SJSA1 (cell line): ENCODE data around the gene SH3RF3. TPM values are rescaled to one million over a fixed set of nuclear protein-coding genes. Genes with fewer than 3 reads are reported as not detected.
"Not testable (repeated sequence)": the region's sequence is repeated elsewhere in the genome, so short reads cannot be mapped to it uniquely, and the experiment has no call there.

ENCODE experiments used
- DNase-seq, 2 experiments: peaks; one replicate each; pipeline ENCODE4 v3.0.0-alpha.2; 2015 to 2020; ENCODE audit warnings: low spot score in 2 of 2, low read depth in 1 of 2
- H3K27ac ChIP-seq: fragments of 250-450 bp; sonication (Bioruptor Pico); 2 replicates; pipeline ENCODE4 v1.5.1; 2020; ENCODE audit warnings: mild to moderate bottlenecking, moderate library complexity
- H3K27me3 ChIP-seq: fragments of 250-450 bp; sonication (Bioruptor Pico); replicated peaks from 2 replicates; pipeline ENCODE4 v1.5.1; 2020; ENCODE audit warnings: mild to moderate bottlenecking, moderate library complexity
- H3K36me3 ChIP-seq: fragments of 250-450 bp; sonication (Bioruptor Pico); 2 replicates; pipeline ENCODE4 v1.5.1; 2020; ENCODE audit warnings: mild to moderate bottlenecking
- H3K4me1 ChIP-seq: fragments of 250-450 bp; sonication (Bioruptor Pico); replicated peaks from 2 replicates; pipeline ENCODE4 v1.6.1; 2021; ENCODE audit warnings: mild to moderate bottlenecking
- H3K4me3 ChIP-seq: fragments of 250-450 bp; sonication (Bioruptor Pico); 2 replicates; pipeline ENCODE4 v1.5.1; 2020; ENCODE audit warnings: mild to moderate bottlenecking
- H3K9me3 ChIP-seq: fragments of 250-450 bp; sonication (Bioruptor Pico); replicated peaks from 2 replicates; pipeline ENCODE4 v1.5.1; 2020; ENCODE audit warnings: mild to moderate bottlenecking
- total RNA-seq: library from RNA; depleted of rRNA; stranded (reverse); fragments of >200 nt; shearing (Covaris generic); gene quantifications from 2 replicates; pipeline ENCODE4 v1.2.3, GENCODE V29; 2014

Gene SH3RF3
- total RNA-seq, 1 experiment from 2014 or later, result 6.1 TPM

DNA sequence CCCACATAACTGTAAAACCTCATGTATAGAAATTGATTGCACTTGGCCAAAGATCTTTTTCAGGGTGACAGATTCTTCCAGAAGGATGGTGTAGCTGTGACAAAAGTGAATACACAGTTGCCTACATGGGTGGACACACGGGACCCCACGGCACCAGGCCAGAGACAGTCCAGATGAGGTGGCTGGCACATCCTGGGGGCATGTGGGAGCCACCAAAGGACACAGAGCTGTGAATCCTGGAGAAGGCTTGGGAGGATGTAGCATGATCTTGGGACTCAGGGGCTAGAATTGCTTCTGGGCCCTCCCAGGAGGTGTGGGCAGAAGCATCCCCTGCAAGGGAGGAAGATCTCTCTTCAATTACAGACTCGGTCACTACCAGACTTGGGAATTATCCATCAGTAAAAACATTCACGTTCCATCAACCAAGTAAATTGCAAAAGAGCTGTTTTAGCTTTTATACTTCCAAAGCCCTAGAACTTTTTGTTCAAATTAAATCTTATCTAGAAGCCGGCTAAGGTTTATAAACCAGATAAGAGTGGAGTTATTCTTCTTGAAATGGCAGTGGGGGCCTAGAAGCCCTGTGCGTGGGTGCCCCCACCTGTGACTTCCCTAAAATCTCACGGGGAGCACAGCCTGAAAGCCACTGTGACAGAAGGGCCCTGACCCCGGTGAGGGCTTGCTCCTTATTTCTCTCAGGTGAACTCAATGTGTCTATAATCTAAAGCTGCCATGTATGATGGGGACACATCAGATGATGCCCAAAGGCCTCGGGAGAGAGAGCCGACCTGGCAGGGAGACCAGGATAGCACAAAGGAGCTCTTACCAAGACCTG lies 403.1 kb downstream of the SH3RF3 start:
- Histone ChIP-seq H3K36me3 (no peaks in the 10 kb centered on the region), H3K9me3 (no peaks in the 10 kb centered on the region), H3K4me1 (peaks cover 5% of the 10 kb centered on the region), H3K27ac (no peak overlapping the region), H3K4me3 (no peak overlapping the region), H3K27me3 (0 out of 2 replicates have a peak, but pooled peaks cover 2% of the 10 kb centered on the region)
- DNase-seq, result peak in 1 of 2 experiments; percentile 17

DNA sequence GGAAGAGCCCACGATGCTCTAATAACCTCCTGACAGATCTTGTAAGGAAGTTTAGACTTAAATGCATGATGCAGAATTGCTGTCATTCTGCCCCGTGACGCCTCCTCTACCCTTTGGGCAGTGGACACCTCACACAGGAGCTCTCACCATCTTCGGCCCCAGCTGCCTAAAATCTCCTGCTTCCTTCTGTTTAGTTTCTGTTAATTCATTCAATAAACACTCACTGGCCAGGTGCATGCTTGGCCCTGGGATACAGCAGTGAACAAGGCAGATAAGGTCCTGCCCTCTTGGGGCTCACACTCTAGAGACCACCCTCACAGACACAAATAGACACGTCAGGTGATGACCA lies 403.7 kb downstream of the SH3RF3 start:
- Histone ChIP-seq H3K27me3 (0 out of 2 replicates have a peak, but pooled peaks cover 2% of the 10 kb centered on the region), H3K27ac (no peak overlapping the region)

DNA sequence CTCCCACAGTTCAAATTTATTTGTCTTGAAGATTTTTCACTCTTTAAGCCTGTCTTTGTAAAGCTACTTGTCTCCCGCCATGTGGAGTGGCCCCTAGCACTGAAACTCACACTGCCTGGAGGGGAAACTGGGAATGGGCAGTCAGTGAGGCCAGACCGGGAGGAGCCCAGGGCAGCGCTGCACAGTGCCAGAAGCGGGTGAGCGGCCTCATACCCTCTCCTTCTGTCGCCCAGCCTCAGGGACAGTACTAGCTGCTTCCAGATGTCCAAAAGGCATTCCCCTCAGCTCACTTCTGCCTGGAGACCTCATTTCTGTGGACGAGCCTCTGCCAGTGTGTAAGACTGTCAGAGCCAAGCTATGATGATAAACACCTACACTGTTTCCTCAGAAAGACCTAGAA lies 404.8 kb downstream of the SH3RF3 start:
- Histone ChIP-seq H3K27ac (no peak overlapping the region), H3K36me3 (no peaks in the 10 kb centered on the region), H3K9me3 (no peaks in the 10 kb centered on the region), H3K4me3 (no peak overlapping the region), H3K27me3 (0 out of 2 replicates have a peak, but pooled peaks cover 2% of the 10 kb centered on the region), H3K4me1 (peaks cover 5% of the 10 kb centered on the region)
- DNase-seq, result no peak

More for the DNA sequence above, 403.7 kb downstream of the SH3RF3 start:
- DNase-seq, result no peak
- H3K4me1 ChIP-seq, result peaks cover 5% of the 10 kb centered on the region
- no peak overlapping the region for H3K4me3 ChIP-seq
- no peaks in the 10 kb centered on the region for H3K36me3 ChIP-seq
- no peaks in the 10 kb centered on the region for H3K9me3 ChIP-seq

- Histone ChIP-seq H3K36me3 (no peaks in the 10 kb centered on the region), H3K27ac (no peak overlapping the region), H3K27me3 (0 out of 2 replicates have a peak, but pooled peaks cover 2% of the 10 kb centered on the region), H3K9me3 (no peaks in the 10 kb centered on the region), H3K4me3 (no peak overlapping the region), H3K4me1 (peaks cover 5% of the 10 kb centered on the region)
- DNase-seq, result no peak
Measured at GRCh38 chr2:109535217-109535946, 406.4 kb downstream of the SH3RF3 start.

GRCh38 chr2:109536556-109536955 lies 407.6 kb downstream of the SH3RF3 start:
- not testable (repeated sequence) for H3K4me1 ChIP-seq, DNase-seq, H3K27me3 ChIP-seq, H3K27ac ChIP-seq, H3K36me3 ChIP-seq, H3K4me3 ChIP-seq, H3K9me3 ChIP-seq

GRCh38 chr2:109537565-109538222 lies 408.7 kb downstream of the SH3RF3 start:
- Histone ChIP-seq H3K4me1 (peaks cover 5% of the 10 kb centered on the region), H3K27ac (no peak overlapping the region), H3K9me3 (no peaks in the 10 kb centered on the region), H3K4me3 (no peak overlapping the region), H3K27me3 (no peaks in the 10 kb centered on the region), H3K36me3 (peaks cover 7% of the 10 kb centered on the region)
- DNase-seq, result peak in 1 of 2 experiments; percentile 32

GRCh38 chr2:109538546-109538945 lies 409.5 kb downstream of the SH3RF3 start:
- peaks cover 5% of the 10 kb centered on the region for H3K4me1 ChIP-seq
- H3K27me3 ChIP-seq, result no peaks in the 10 kb centered on the region
- H3K9me3 ChIP-seq, result no peaks in the 10 kb centered on the region
- no peak overlapping the region for H3K4me3 ChIP-seq
- no peak overlapping the region for H3K27ac ChIP-seq
- DNase-seq, result peak in 1 of 2 experiments; percentile 13
- peaks cover 7% of the 10 kb centered on the region for H3K36me3 ChIP-seq

DNA sequence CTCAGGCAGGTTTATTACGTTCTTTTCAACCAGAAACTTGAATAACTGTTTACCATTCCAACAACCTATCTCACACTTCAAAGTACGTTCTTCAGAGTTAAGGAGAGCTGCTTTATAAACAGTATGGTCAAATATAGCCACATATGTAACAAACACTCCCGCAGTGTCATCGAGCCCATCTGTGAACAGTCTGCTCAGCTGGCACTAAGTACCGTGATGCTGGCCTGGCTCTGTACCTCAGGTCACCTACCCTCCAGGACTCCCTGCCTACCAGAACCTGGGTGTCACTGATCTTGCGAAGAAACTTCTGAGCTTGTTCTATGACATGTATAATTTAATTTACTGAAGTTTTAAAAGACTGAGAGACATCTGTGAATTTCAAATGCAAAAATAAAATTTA lies 413.4 kb downstream of the SH3RF3 start:
- Histone ChIP-seq H3K4me3 (no peak overlapping the region), H3K27ac (no peak overlapping the region), H3K9me3 (no peaks in the 10 kb centered on the region), H3K27me3 (no peaks in the 10 kb centered on the region), H3K36me3 (peaks cover 25% of the 10 kb centered on the region), H3K4me1 (peaks cover 9% of the 10 kb centered on the region)
- peak in 1 of 2 experiments; percentile 23 for DNase-seq

GRCh38 chr2:109545828-109546713 lies 417.1 kb downstream of the SH3RF3 start:
- Histone ChIP-seq H3K36me3 (peaks cover 35% of the 10 kb centered on the region), H3K27ac (no peak overlapping the region), H3K9me3 (no peaks in the 10 kb centered on the region), H3K27me3 (no peaks in the 10 kb centered on the region), H3K4me1 (peaks cover 24% of the 10 kb centered on the region), H3K4me3 (no peak overlapping the region)
- DNase-seq, result peak; percentile 66 to 68

DNA sequence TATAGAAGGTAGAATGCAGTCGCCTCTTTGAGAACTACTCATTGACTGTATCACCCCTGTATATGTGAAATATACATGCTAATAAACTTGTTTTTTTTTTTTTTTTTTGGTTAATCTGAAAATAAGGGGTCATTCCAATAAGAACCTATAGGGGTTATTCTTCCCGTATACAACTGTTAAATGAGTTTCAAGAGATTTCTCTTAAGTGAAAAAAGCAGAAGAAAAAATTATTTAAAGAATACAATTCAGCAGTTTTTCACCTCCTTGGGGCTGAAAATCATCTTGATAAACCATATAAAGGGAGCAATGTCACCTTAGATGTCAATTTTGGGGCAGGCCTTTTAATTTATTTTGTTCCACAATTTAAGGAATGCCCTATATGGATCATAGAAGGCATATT lies 418.3 kb downstream of the SH3RF3 start:
- peaks cover 24% of the 10 kb centered on the region for H3K4me1 ChIP-seq
- H3K27me3 ChIP-seq, result no peaks in the 10 kb centered on the region
- peaks cover 42% of the 10 kb centered on the region for H3K36me3 ChIP-seq
- no peak for DNase-seq
- no peaks in the 10 kb centered on the region for H3K9me3 ChIP-seq
- H3K27ac ChIP-seq, result no peak overlapping the region; the same call in 1 of the 2 replicates
- no peak overlapping the region for H3K4me3 ChIP-seq

DNA sequence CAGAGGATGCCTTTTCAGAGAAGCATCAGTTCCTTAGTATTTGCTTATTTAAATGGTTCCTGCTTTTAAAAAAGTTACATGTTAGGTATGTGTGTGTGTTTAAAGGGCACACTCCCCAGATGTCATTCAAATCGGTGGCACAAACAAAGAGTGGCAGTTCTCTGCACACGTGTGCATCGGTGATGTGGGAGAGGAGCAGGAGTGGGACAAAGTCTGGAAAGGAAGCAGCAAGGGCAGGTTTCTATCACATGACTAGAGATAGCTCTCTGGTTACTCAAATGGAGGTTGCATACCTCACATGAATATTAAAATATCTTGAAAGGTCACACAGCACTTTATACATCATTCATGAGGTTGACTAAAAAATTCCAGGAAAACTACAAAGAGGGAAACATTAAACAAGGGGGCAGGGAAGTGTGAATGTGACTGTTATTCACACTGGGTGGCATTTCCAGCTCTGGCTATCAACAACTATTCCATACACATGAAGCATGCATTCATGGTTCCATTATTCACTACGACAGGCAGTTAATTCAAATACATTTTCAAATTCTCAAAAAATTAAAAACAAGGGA lies 420.1 kb downstream of the SH3RF3 start:
- Histone ChIP-seq H3K36me3 (peaks cover 54% of the 10 kb centered on the region), H3K4me3 (no peak overlapping the region), H3K27ac (peak overlapping the region; percentile 77), H3K4me1 (peaks cover 24% of the 10 kb centered on the region), H3K27me3 (no peaks in the 10 kb centered on the region), H3K9me3 (no peaks in the 10 kb centered on the region)
- DNase-seq, result peak; percentile 49 to 71
